GM12878 (cell line): Measurements from ENCODE around the gene PRKAR2B. TPM values are rescaled to one million over a fixed set of nuclear protein-coding genes. Genes with fewer than 3 reads are reported as not detected.

Experiments
- ATAC-seq: fragments of 200-7000 bp; cut with Tn5 transposase; 3 replicates; pipeline ENCODE4 v1.9.1; 2020; ENCODE audit warnings: mild to moderate bottlenecking, moderate library complexity
- BruUV-seq: library from RNA; stranded (reverse); fragments of 400-500 nt; replicated peaks from 2 replicates; lab custom pipeline; 2021; lab: Mats Ljungman, UMichigan
- CTCF ChIA-PET: fragments of 300-600 bp; sonication (Branson Sonifier 250); formaldehyde crosslinking; extraction: SDS; loops from one replicate; lab custom pipeline; 2021; ENCODE audit warnings: inconsistent platforms; lab: Yijun Ruan, JAX
- POLR2A ChIA-PET: fragments of 350-600 bp; formaldehyde crosslinking; extraction: SDS; loops from one replicate; lab custom pipeline; 2021; ENCODE audit warnings: inconsistent platforms; lab: Charles Lee
- RAD21 ChIA-PET: fragments of 300-600 bp; sonication (Branson Sonifier 250); formaldehyde crosslinking; loops from one replicate; lab custom pipeline; 2023; ENCODE audit warnings: antibody characterized with exemption; ENCODE audit not compliant: unreplicated experiment; lab: Charles Lee
- SMC1A ChIA-PET: fragments of 300-600 bp; sonication (Branson Sonifier 250); formaldehyde crosslinking; loops from one replicate; lab custom pipeline; 2023; ENCODE audit not compliant: unreplicated experiment, uncharacterized antibody; lab: Charles Lee
- DNase-seq: peaks from one replicate; pipeline ENCODE4 v3.0.0-alpha.2; 2011; ENCODE audit warnings: low read depth, low spot score
- FAIRE-seq: peaks from 3 replicates; lab custom pipeline; 2011; peaks lifted over from hg19 to GRCh38; lab: Jason Lieb, UNC
- H2AFZ ChIP-seq: 2 replicates; pipeline ENCODE4 v1.6.0; 2011; ENCODE audit warnings: low read depth, low read length, control low read depth; ENCODE audit not compliant: control insufficient read depth
- H3K27ac ChIP-seq: 2 replicates; pipeline ENCODE4 v1.5.1; 2011; ENCODE audit warnings: control low read depth; ENCODE audit not compliant: control insufficient read depth, insufficient read depth
- H3K27me3 ChIP-seq, 2 experiments: replicated peaks in 1 of 2; 2 replicates each; pipeline versions ENCODE4 v1.6.0 to v1.6.1; 2011; ENCODE audit warnings: low read length in 1 of 2; ENCODE audit not compliant: control insufficient read depth in 2 of 2, insufficient read depth in 2 of 2
- H3K36me3 ChIP-seq, 2 experiments: 2 replicates each; pipeline ENCODE4 v1.5.1; 2011; ENCODE audit warnings: low read length in 1 of 2; ENCODE audit not compliant: control insufficient read depth in 2 of 2, insufficient read depth in 2 of 2
- H3K4me1 ChIP-seq: 2 replicates; pipeline ENCODE4 v1.6.1; 2011; ENCODE audit warnings: mild to moderate bottlenecking, low read length, moderate library complexity, mixed read lengths; ENCODE audit not compliant: control insufficient read depth, insufficient read depth
- H3K4me2 ChIP-seq: 2 replicates; pipeline ENCODE4 v1.6.0; 2011; ENCODE audit warnings: control low read depth; ENCODE audit not compliant: control insufficient read depth, insufficient read depth
- H3K4me3 ChIP-seq: fragments of 200-600 bp; sonication (generic); 2 replicates; pipeline ENCODE4 v1.5.1; 2016
- H3K79me2 ChIP-seq: 2 replicates; pipeline ENCODE4 v1.6.0; 2011; ENCODE audit warnings: low read length; ENCODE audit not compliant: control insufficient read depth, insufficient read depth
- H3K9ac ChIP-seq: 2 replicates; pipeline ENCODE4 v1.8.0; 2011; ENCODE audit warnings: low read length, control low read depth, mixed read lengths; ENCODE audit not compliant: control insufficient read depth, insufficient read depth
- H3K9me3 ChIP-seq: replicated peaks from 3 replicates; pipeline ENCODE4 v1.5.1; 2011; ENCODE audit warnings: mild to moderate bottlenecking, low read length; ENCODE audit not compliant: control insufficient read depth, insufficient read depth
- H4K20me1 ChIP-seq: 2 replicates; pipeline ENCODE4 v1.6.0; 2011; ENCODE audit not compliant: control insufficient read depth, insufficient read depth
- CBX3 ChIP-seq: fragments of 200-600 bp; sonication (generic); IDR thresholded peaks from 2 replicates; pipeline ENCODE4 v1.6.1; 2016; ENCODE audit warnings: low read depth, borderline replicate concordance
- CEBPB ChIP-seq, 2 experiments: fragments of 150-350 bp in 1 of 2; IDR thresholded peaks; 2 replicates each; pipeline ENCODE4 v1.6.1; 2012 to 2014; ENCODE audit warnings: low read depth in 2 of 2, low read length in 2 of 2, borderline replicate concordance in 1 of 2, inconsistent platforms in 1 of 2
- CHD1 ChIP-seq: IDR thresholded peaks from 2 replicates; pipeline ENCODE4 v1.6.1; 2012; ENCODE audit warnings: low read depth, low read length, improper control_type of control experiment
- CREM ChIP-seq: IDR thresholded peaks from 2 replicates; pipeline ENCODE4 v1.6.1; 2014; ENCODE audit warnings: antibody characterized with exemption, low read depth
- DPF2 ChIP-seq: fragments of 450-650 bp; IDR thresholded peaks from 2 replicates; pipeline ENCODE4 v1.6.1; 2017; ENCODE audit warnings: mild to moderate bottlenecking
- EP300 ChIP-seq, 2 experiments: fragments of 150-350 bp in 1 of 2; IDR thresholded peaks; 2 replicates each; pipeline ENCODE4 v1.6.1; 2011 to 2012; ENCODE audit warnings: low read depth in 2 of 2, low read length in 2 of 2, borderline replicate concordance in 1 of 2, improper control_type of control experiment in 1 of 2, inconsistent platforms in 1 of 2; ENCODE audit not compliant: control insufficient read depth in 1 of 2
- MYB ChIP-seq: fragments of 150-350 bp; IDR thresholded peaks from 2 replicates; pipeline ENCODE4 v1.6.1; 2014; ENCODE audit warnings: mild to moderate bottlenecking, low read depth, low read length, borderline replicate concordance
- PAX8 ChIP-seq: fragments of 450-650 bp; IDR thresholded peaks from 2 replicates; pipeline ENCODE4 v1.6.1; 2017; ENCODE audit warnings: mild to moderate bottlenecking, moderate library complexity
- SMAD1 ChIP-seq: fragments of 450-650 bp; IDR thresholded peaks from 2 replicates; pipeline ENCODE4 v1.6.1; 2018; ENCODE audit warnings: mild to moderate bottlenecking, low read depth; ENCODE audit not compliant: partially characterized antibody
- SP1 ChIP-seq: IDR thresholded peaks from one replicate; pipeline ENCODE4 v1.6.1; 2011; ENCODE audit warnings: low read depth, low read length
- ZNF592 ChIP-seq: fragments of 450-650 bp; IDR thresholded peaks from 2 replicates; pipeline ENCODE4 v1.6.1; 2017; ENCODE audit warnings: mild to moderate bottlenecking, moderate library complexity
- WGBS: methylation state at CpG from one replicate; pipeline ENCODE4 v1.1.6; 2016; ENCODE audit warnings: low lambda C conversion rate; ENCODE audit not compliant: insufficient replicate concordance, insufficient coverage; ENCODE audit errors: missing lambda C conversion rate; 5-methylcytosine and 5-hydroxymethylcytosine counted together
- in situ Hi-C: fragments of 300-500 bp; cut with MboI; formaldehyde crosslinking; loops from 9 replicates; pipeline ENCODE4 v1.14.3; 2018; ENCODE audit warnings: mixed read lengths
- intact Hi-C: fragments of 100-400 bp; cut with micrococcal nuclease; formaldehyde crosslinking; loops from one replicate; pipeline ENCODE4 v1.14.2; 2022; ENCODE audit not compliant: unreplicated experiment
- polyA plus RNA-seq, 11 experiments: library from polyadenylated mRNA; depleted of rRNA in 4 of 11; unstranded in 6 of 11; stranded (reverse) in 5 of 11; fragments of >200 nt; fragmentation: Nextera tagmentation in 4 of 11; fragmentation: Illumina TruSeq in 1 of 11; extraction: Ambion mirVana in 4 of 11; extraction: Trizol in 1 of 11; gene quantifications; 1 replicate in 1 of 11; 2 replicates in 10 of 11; pipeline versions ENCODE4 v1.2.1 to v1.2.3, GENCODE V29; 2011 to 2016; ENCODE audit warnings: inconsistent platforms in 2 of 11, missing spikeins in 2 of 11, low read depth in 1 of 11
- total RNA-seq, 4 experiments: library from RNA; depleted of rRNA in 3 of 4; stranded (reverse); fragments of >200 nt in 3 of 4; fragmentation: Illumina TruSeq in 1 of 4; extraction: Trizol in 1 of 4; gene quantifications; 2 replicates each; pipeline versions ENCODE4 v1.2.1 to v1.2.3, GENCODE V29; 2013 to 2021

PRKAR2B gene
- total and polyA plus RNA-seq, 10 of the 15 experiments (the other 5 are each of a cell fraction or from before 2014, with no cell fraction given), result 0.01 to 0.18 (median 0.04) TPM; not detected in 4

GRCh38 chr7:106997487-106998271, 46.8 kb upstream of the PRKAR2B start:
- H3K4me1 ChIP-seq, result no peaks in the 10 kb centered on the region
- in situ Hi-C loops, result no loop called here
- H3K36me3 ChIP-seq, result no peaks in the 10 kb centered on the region
- H3K79me2 ChIP-seq, result no peaks in the 10 kb centered on the region
- no peak overlapping the region for H3K9ac ChIP-seq
- WGBS, result 44% methylated on average over 5 of the region's 5 CpGs
- no peak overlapping the region for H3K27ac ChIP-seq
- H3K9me3 ChIP-seq, result no peaks in the 10 kb centered on the region
- SMC1A ChIA-PET, result no interaction called here
- intact Hi-C loops, result no loop called here
- no peaks in the 10 kb centered on the region; a peak in 1 of 4 replicates for H3K27me3 ChIP-seq
- POLR2A ChIA-PET, result no interaction called here
- H3K4me2 ChIP-seq, result no peak overlapping the region
- RAD21 ChIA-PET, result no interaction called here
- BruUV-seq, result no TSS peak
- ATAC-seq (no peak), FAIRE-seq (no peak), DNase-seq (no peak)
- CTCF ChIA-PET, result no interaction called here
- H2AFZ ChIP-seq, result no peak overlapping the region
- no peak overlapping the region for H3K4me3 ChIP-seq
- no peaks in the 10 kb centered on the region for H4K20me1 ChIP-seq
- TF ChIP-seq CHD1 (no peak), SP1 (no peak), PAX8 (no peak), MYB (no peak)
- TF ChIP-seq, all 136 proteins: peak for 0

GRCh38 chr7:106999023-106999422, 45.5 kb upstream of the PRKAR2B start:
- no peak for FAIRE-seq
- POLR2A ChIA-PET, result no interaction called here
- TF ChIP-seq SMAD1 (no peak), CEBPB (IDR thresholded peaks at IDR 0.05; ENCODE audit: borderline replicate concordance in 1 of 2, low read depth in 2 of 2, low read length in 2 of 2) (no peak), ZNF592 (no peak), CBX3 (no peak), EP300 (IDR thresholded peaks at IDR 0.05; ENCODE audit: borderline replicate concordance in 1 of 2, control insufficient read depth in 1 of 2, low read depth in 2 of 2, low read length in 2 of 2) (no peak), CREM (no peak), DPF2 (no peak)

More at GRCh38 chr7:106999023-106999422, 45.5 kb upstream of the PRKAR2B start:
- no peaks in the 10 kb centered on the region for H3K79me2 ChIP-seq
- no peaks in the 10 kb centered on the region for H3K36me3 ChIP-seq
- ChIA-PET CTCF (interaction anchor here (1.1 kb wide), 1 partner anchor 151 kb away, joined by 3 read pairs; no protein-coding TSS in a partner anchor), RAD21 (interaction anchor here (0.6 kb wide), 1 partner anchor 90 kb away, joined by 3 read pairs; no protein-coding TSS in a partner anchor), SMC1A (no interaction called here)
- H3K27me3 ChIP-seq, result no peaks in the 10 kb centered on the region; a peak in 1 of 4 replicates
- no peak overlapping the region for H3K27ac ChIP-seq
- WGBS, result 48% methylated on average over 2 of the region's 2 CpGs
- H3K4me3 ChIP-seq, result no peak overlapping the region
- ATAC-seq (no peak), DNase-seq (no peak)
- H3K4me2 ChIP-seq, result no peak overlapping the region
- no peak overlapping the region for H2AFZ ChIP-seq
- H3K9ac ChIP-seq, result no peak overlapping the region
- intact Hi-C loops, result no loop called here
- in situ Hi-C loops, result no loop called here
- H3K9me3 ChIP-seq, result no peaks in the 10 kb centered on the region
- no peaks in the 10 kb centered on the region for H4K20me1 ChIP-seq
- H3K4me1 ChIP-seq, result no peaks in the 10 kb centered on the region
- BruUV-seq, result no TSS peak
